CD4-positive, alpha-beta T cell treated with Interleukin-6 for 4 hours (primary cell): ENCODE measurements around the gene MRGPRX3.

Experiments used
- DNase-seq: peaks from one replicate; pipeline ENCODE4 v3.0.0-alpha.2; 2020; ENCODE audit warnings: mixed read lengths

Gene MRGPRX3

GRCh38 chr11:18171377-18172000 is 39.1 kb downstream of the MRGPRX3 start:
- no peak for DNase-seq

GRCh38 chr11:18172666-18173065 is 40.3 kb downstream of the MRGPRX3 start, which contains the start of gene MRGPRX4:
TSS of gene MRGPRX4 (plus strand) at chr11:18172837. CDS start at chr11:18173257, 420 bp downstream.
- no peak for DNase-seq

- DNase-seq = no peak
Measured at GRCh38 chr11:18173225-18173866, 41.0 kb downstream of the MRGPRX3 start.
